Measurements from ENCODE around the gene TANC1.

- no peak for TF ChIP-seq EZH2 (IDR thresholded peaks at IDR 0.05; ENCODE audit: low read length)
- TF ChIP-seq CTCF (optimal IDR thresholded peaks at IDR 0.05 in 1 of 3, IDR thresholded peaks at IDR 0.05 in 1 of 3, conservative IDR thresholded peaks at IDR 0.05 in 1 of 3; ENCODE audit: extremely low read depth in 1 of 3, insufficient read depth in 2 of 3, low read length in 3 of 3) = no peak
Measured at GRCh38 chr2:159252905-159253304, 284.5 kb downstream of the TANC1 start.
